Renal pelvis (tissue), 4 donors: Measurements from ENCODE around the gene NPAS3. TPM values are rescaled to one million over a fixed set of nuclear protein-coding genes. Genes with fewer than 3 reads are reported as not detected.

ENCODE experiments used
- DNase-seq: peaks from one replicate; pipeline ENCODE4 v3.0.0-alpha.2; 2013
- polyA plus RNA-seq, 3 donors: library from polyadenylated mRNA; unstranded; fragments of 120-200 nt; gene quantifications; one replicate each; pipeline ENCODE4 v1.2.1, GENCODE V29; 2013; ENCODE audit not compliant: insufficient read length in 3 of 3

Gene NPAS3
- polyA plus RNA-seq, 3 donors = 8.7 to 9.6 (median 9.0) TPM

GRCh38 chr14:33165144-33165925, 226.7 kb downstream of the NPAS3 start:
- DNase-seq = peak; percentile 9

DNA sequence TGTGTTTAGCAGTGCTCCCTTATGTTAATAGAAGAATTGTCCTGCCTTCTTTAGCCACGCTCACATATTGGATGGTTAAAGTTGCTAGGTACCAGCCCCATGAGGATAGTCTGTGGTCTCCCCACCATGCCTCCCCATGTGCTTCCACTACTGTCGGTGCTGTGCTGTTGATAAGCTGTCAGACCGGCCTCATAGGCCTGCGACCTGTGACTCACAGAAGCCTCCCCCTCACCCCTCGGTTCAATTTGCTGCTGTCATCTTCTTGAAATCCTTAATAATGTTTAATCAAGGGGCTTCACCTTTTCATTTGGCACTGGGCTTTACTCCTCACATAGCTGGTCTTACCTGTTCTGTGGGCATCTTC, 227.2 kb downstream of the NPAS3 start:
- DNase-seq = no peak

DNA sequence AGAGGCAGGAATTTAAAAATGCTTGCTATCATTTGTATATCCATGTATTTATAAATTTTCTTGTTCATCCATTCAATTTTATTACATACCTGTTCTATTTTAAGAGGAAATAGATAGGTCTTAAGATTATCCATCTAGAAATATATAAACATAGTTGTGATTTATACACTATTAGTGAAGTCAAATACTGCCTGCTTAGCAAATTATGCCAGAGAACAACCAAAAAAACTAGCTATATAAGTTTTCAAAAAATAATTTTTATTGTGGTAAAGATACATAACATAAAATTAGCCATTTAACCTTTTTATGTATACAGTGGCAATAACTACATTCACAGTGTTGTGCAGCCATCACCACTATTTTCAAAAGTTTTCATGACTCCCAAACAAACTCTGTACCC, 237.3 kb downstream of the NPAS3 start:
- no peak for DNase-seq

- DNase-seq = no peak
Observed at GRCh38 chr14:33184587-33184986, 245.9 kb downstream of the NPAS3 start.

DNA sequence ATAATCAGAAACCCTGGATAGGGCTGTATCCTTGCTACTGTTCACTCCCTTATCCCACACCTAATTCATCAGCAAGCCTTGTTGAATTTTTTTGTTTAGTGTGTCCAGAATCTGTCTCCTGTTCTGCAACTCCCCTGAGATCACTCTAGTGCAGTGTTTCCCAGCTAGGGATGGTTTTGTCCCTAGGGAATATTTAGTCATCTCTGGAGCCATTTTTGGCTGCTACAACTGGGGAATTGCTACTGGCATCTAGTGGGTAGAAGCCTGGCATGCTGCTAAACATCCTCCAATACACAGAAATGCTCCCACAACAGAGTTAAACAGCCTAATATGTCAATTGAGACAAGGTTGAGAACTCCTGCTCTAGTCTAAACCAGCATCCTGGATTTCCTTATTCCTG, 248.0 kb downstream of the NPAS3 start:
- no peak for DNase-seq

DNA sequence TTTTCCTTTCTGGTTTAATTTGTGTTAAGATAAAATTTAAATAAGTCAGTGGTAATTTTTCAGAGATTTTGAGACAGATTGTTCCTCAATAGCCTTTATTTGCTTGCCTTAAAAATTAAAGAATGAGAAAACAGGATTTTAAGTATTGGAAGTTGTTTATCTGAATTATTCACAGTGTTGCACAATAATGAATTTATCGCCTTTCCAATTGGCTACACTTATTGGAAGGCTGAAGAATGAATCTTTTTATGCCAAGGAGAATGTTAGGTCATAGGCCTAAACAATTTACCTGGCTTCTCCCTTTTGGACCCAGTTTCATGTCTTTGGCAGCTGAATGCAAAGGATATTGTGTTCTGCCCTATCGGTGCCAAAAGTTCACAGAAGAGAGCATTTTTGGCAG, 250.2 kb downstream of the NPAS3 start:
- DNase-seq = no peak

DNA sequence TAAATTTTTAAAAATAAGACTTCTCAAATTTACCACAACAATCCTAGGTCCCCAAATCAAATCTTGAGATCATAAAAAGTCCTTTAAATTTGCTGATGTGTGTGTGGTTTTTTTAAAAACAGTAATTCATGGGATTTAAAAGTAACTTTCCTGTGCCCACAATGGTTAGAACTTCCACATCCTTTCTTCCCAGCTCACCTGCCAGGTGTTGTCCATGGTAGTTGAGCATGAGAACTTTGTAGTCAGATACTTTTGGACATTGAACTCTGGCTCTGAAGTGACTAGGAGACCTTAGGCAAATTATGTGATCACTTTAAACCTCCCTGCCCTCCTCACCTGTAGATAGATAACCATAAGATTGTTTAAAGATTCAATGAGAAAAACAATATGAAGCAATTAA, 253.2 kb downstream of the NPAS3 start:
- DNase-seq = no peak

GRCh38 chr14:33194551-33194950, 255.9 kb downstream of the NPAS3 start:
- DNase-seq = no peak

GRCh38 chr14:33198684-33199083, 260.0 kb downstream of the NPAS3 start:
- no peak for DNase-seq

DNA sequence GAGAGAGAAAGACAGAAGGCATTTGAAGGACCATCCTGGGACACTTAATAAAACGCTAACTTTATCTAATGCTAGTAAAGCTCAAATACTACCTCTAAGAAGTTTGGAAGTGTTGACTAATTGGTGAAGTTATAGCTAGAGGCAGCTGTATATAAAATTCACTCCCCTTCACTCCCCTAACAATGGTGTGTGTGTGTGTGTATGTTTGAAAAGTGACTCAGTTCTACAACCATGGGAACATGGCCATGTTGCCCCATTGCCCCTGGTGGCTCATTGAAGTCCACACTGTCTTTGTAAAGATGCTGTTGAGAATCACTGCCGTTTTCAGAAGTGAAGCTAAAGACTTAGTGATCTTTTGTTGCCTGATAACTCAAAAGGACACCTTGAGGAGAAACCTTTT, 262.4 kb downstream of the NPAS3 start:
- no peak for DNase-seq

GRCh38 chr14:33206981-33207380, 268.3 kb downstream of the NPAS3 start:
- DNase-seq = no peak

GRCh38 chr14:33207467-33208017, 268.9 kb downstream of the NPAS3 start:
- no peak for DNase-seq

GRCh38 chr14:33210311-33210710, 271.6 kb downstream of the NPAS3 start:
- peak; percentile 30 for DNase-seq

- no peak for DNase-seq
Observed at GRCh38 chr14:33218026-33218425, 279.3 kb downstream of the NPAS3 start.

GRCh38 chr14:33219957-33220356, 281.3 kb downstream of the NPAS3 start:
- no peak for DNase-seq

- DNase-seq = peak; percentile 38
Observed at GRCh38 chr14:33229269-33229929, 290.7 kb downstream of the NPAS3 start.

DNA sequence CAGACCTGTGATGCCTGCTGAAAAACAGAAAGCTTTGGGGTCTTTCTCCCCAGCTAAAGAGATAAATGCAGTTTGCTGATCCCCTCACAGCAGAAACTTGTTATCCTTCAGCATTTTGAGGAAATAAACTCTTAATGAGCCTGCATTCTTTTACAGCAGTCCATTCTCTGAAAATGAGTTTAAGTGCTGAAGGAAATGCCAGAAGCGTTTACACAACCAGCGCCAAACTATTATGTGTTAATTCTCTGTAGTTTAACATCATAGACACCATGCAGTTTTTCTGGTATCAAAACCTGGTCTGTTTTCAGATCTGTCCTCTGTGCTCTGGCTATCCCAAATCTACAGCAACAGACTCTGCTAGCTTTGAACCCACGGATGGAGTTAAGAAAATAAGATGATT, 291.3 kb downstream of the NPAS3 start:
- DNase-seq = no peak

DNA sequence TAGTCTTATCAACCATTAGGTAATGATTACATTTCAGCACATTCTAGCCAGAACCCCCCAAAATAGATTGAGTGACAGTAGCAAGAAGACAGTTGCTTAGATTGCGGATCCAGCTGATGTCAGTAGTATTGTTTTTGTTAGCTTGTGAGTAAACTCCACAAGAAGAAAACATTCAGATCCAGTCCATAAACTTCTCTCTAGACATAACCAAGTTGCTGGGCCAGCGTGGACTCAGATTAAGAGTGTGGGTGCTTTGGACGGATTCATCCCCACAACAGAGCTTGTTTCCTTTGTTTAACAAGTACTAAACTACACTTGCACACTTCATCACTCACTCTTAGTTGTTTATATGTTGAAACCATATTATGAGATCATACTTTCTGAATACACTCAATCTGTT, 293.4 kb downstream of the NPAS3 start:
- no peak for DNase-seq

- no peak for DNase-seq
Observed at GRCh38 chr14:33237115-33237740, 298.5 kb downstream of the NPAS3 start.

- DNase-seq = no peak
Observed at GRCh38 chr14:33239465-33239864, 300.8 kb downstream of the NPAS3 start.

- no peak for DNase-seq
Observed at GRCh38 chr14:33240466-33240865, 301.8 kb downstream of the NPAS3 start.

- DNase-seq = no peak
Observed at GRCh38 chr14:33241331-33241730, 302.7 kb downstream of the NPAS3 start.

DNA sequence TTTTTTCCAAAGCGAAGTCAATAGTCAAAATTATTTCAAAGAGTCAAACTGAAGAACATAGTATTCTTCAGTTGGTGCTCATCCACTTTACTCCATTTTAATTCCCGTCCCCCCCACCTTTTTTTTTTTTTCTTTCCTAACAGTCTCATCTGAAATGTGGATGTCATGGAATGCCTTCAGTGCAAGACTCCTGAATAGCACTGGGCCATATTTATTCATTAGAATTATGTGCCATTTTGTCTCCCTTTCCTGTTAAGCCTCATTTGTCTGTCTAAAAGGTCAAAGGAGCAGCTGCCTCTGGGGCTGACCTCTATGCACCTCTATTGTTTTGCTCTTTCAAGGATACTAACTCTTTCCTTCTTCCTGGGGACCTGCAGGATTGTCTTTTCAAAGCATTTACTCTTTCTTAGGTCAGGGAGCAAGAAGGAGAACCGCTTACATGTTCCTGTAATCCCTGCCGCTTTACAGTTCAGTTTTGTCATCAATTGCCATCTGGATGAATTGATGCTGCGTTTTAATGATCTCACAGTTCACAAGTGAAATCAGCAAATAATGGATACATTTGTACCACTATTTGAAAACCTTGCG, 310.6 kb downstream of the NPAS3 start:
- DNase-seq = no peak
